Measurements from ENCODE around the gene MYOCD.

MYOCD gene

GRCh38 chr17:12641084-12641483 is 24.6 kb upstream of the MYOCD start:
- no peak for DNase-seq (ENCODE audit: low spot score)

- DNase-seq (ENCODE audit: low spot score): no peak
These were observed 23.7 kb upstream of the MYOCD start for GRCh38 chr17:12642034-12642433.

DNA sequence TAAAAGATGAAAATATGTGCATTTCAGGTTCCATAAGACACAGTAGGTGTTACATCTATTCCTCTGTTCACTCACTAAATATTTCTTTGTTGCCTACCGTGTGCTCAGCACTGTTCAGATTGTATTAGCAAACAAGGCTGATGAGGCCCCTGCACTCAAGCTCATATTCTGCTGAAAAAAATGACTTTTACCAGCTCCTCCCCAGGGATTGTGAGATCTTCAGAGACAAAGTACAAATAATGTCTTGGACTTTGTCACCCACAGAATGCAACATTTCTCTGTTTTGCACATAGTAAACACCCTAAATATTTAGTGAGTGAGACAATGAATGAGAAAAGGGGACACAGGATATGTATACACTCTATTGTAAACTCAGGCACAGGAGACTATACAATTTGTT is 21.9 kb upstream of the MYOCD start:
- DNase-seq (ENCODE audit: low spot score): no peak

GRCh38 chr17:12644623-12645022 is 21.1 kb upstream of the MYOCD start:
- no peak for DNase-seq (ENCODE audit: low spot score)

DNA sequence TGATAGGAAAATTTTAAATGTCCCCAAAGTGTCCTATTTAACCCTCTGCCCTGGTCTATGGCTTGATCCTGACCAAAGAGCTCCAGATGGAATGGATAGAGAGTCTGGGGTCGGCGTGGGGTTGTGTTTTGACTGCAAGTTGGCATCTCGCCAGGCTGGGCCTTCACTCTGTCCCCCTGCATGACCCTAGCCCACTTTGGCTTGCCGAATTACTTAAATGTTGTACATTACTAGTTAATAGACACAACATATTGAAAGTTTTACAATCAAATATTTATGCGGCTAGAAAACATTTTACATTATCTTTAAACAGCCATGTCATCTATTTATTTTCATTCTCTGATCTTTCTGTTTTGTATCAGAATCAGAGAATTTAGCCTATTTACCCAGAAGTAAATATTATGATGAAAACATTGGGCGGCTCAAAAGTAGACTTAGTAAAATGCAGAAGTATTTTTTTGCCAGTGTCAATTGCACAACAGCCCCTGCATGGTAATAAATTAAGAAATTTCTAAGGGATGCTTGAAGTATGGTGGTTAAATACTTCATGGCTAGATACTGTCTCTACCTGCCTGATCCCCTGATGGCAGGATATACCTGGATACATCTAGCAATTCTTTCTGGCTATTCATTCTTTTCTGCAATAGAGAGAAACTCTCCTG is 18.8 kb upstream of the MYOCD start:
- no peak for DNase-seq (ENCODE audit: low spot score)

DNA sequence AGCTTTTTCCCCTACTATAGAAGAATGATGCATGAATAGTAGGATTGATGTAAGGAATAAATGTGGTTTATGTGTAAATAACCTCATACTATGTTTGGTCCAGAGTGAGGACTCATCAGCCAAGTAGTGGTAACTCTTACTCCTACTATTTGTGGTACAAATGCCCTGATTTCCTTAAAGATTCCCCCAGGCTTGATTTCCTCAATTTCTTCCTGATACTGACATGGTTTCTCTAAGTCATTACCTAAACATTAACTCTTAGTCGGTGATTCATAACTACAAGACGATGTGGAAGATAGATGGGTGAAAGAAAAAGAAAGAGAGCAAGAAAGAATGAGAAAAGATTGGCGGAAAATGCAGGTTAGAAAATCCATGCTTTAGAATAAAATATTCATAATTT is 17.2 kb upstream of the MYOCD start:
- DNase-seq (ENCODE audit: low spot score): no peak

- DNase-seq (ENCODE audit: low spot score): no peak
These were observed 9.8 kb upstream of the MYOCD start for GRCh38 chr17:12655936-12656335.

DNA sequence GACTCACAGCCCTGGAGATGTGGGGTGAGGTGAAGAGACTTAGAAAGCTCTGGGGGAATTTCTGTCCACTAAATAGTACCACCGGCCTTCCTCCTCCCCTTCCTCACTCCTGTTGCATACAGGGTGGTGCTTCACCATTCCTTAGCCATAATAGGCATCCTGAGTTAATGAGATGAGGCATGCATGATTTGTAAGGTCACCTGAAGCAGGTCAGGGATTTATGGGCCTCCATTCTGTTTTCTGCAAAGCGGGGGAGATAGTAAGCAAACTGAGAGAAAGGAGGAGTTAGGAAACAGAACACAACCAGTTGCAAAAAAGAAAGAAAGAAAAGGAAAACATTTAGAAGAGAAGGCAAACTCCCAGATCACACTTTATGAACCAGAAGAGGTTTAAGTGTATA is 9.3 kb upstream of the MYOCD start:
- no peak for DNase-seq (ENCODE audit: low spot score)

DNA sequence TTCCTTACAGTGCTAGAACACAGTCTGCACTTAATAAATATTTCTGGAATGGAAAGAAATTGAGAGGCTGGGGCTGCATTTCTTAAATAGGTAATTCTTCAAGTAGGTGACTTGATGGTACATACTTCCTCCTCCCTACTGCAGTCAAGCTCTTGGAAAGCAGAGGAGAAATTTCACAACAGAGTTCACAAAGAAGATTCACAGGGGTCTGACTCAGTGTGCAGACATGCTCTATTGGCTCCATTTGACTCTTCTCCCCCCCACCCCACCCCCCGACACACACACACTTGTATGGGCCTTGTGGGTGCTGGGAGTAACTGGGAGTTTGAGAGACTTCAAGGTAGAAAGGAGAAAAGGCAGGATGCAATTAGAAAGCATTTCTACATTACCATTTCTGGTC is 6.2 kb upstream of the MYOCD start:
- DNase-seq (ENCODE audit: low spot score): no peak

- DNase-seq (ENCODE audit: low spot score): no peak
These were observed 1.4 kb upstream of the MYOCD start for GRCh38 chr17:12664252-12664651.

GRCh38 chr17:12664894-12665262 is 812 bp upstream of the MYOCD start:
- DNase-seq (ENCODE audit: low spot score): no peak

GRCh38 chr17:12666718-12667117 is 1.0 kb downstream of the MYOCD start:
- DNase-seq (ENCODE audit: low spot score): no peak

DNA sequence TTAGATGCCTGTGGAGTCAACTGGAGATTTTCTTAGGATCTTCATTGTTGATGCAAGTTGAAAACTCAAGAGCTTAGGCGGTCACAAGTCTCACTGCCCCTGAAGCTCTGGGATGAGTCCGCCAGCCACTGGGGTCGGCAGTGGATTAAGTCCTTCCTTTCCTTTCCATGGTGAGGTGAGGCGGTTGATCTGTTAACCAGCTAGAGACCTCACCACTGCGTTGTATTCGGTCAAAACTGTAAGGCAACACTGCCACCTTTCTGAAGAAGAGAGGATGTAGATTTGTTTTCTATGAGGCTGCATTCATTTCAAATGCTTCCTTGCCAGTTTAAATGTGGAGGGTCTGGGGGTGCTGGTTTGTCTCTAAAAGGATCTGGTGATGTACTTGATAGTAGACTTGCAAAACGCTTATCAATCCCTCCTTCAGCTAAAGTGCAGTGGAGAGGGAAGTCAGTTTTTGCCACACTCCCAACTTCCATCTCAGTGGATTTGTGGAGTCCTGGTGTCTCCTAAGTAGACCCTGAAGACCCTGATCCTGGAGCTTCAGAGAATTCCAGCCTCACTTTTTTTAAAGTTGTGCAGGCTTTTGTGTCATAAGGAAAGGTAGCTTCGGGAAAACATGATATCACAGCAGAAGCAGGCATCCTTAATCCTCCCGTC is 1.7 kb downstream of the MYOCD start:
- no peak for DNase-seq (ENCODE audit: low spot score)

- DNase-seq (ENCODE audit: low spot score): no peak
These were observed 6.2 kb downstream of the MYOCD start for GRCh38 chr17:12671906-12672305.

DNA sequence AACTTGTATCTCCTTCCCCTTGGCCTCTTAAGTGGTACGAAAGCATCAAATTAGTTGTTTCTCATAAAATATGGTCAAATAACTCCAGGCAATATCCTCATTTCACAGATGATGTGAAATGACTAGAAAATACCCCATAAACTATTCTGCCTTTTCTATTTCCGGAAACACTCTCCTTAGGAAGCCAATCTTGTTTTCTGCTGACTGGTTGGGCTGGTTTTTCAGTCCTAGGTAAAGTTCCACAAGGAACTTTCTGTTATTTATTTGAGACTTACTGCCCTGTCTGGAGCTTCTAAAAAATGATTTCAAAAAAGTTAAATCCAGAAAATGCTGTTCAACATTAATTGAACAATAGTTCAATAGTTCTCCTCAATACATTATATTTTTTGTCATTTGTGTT is 7.3 kb downstream of the MYOCD start:
- no peak for DNase-seq (ENCODE audit: low spot score)

- no peak for DNase-seq (ENCODE audit: low spot score)
These were observed 8.1 kb downstream of the MYOCD start for GRCh38 chr17:12673788-12674187.

DNA sequence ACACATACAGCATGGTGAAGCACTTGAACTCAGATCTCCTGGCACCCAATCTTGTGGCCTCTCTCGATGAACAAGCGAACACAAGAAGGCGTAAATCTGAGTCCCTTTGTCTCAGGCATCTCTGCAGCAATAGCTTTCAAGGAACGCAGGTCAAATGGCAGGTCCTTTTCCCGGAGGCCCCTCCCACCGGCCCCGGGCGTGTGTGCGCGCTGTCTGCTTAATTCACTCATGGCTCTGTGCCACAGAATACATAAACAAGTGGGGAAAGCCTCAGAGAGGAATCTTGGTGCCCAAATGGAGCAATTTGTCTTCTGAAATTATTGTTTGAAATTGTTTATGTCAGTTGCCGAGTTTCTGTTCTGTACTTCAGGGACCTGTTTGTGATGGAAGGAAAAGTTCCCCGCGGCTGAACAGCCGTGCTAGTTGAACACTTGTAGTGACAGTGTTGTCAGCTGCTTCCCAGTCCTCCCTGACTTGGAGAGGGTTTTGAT is 14.8 kb downstream of the MYOCD start:
- no peak for DNase-seq (ENCODE audit: low spot score)

- DNase-seq (ENCODE audit: low spot score): no peak
These were observed 15.3 kb downstream of the MYOCD start for GRCh38 chr17:12680993-12681392.

DNA sequence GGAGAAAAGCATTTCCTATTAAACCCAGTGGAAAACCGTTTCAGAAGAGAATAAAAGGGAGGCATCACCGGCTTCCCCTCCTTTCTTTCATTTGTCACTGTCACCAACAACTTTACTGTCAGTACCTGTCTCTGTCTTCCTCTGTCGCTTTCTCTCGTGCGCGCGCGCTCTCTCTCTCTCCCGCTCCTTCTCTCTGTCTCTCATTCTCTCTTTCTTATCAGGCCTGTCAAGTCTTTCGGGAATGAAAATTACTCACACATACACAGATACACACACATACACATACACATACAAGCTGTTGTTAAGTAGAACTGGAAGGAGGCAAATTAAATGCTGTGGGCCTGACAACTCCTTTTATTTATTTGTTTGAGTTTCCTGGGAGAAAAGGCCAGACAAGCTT is 17.6 kb downstream of the MYOCD start:
- no peak for DNase-seq (ENCODE audit: low spot score)

DNA sequence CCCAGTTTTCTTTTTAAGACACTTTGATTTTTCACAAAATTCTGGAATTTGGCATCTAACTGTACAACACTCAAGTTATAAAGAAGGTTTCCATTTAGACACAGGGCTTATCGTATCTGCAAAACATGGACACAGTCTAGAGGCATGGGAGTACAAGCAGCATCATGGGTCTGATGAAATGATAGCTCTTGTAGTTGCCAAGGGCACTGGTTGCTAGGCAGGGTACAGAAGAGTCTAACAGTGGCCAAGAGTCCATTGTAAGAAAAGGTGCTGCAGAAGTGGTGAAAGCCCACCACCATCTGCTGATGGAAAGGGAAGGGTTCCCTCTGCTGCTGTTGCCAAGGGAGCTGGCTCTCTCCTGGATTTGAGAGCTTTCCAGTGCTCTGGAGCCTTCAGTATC is 20.8 kb downstream of the MYOCD start:
- DNase-seq (ENCODE audit: low spot score): no peak

DNA sequence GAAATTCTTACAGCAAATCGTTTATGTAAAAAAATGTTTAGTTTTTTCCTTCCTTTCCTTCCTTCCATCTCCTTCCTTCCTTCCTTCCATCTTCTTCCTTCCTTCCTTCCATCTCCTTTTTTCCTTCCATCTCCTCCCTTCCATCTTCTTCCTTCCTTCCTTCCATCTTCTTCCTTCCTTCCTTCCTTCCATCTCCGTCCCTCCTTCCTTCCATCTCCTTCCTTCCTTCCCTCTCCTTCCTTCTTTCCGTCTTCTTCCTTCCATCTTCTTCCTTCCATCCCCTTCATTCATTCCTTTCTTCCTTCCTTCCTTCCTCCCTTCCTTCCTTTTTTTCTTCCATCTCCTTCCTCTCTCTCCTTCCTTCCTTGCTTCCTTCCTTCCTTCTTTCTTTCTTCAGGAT is 22.7 kb downstream of the MYOCD start:
- no peak for DNase-seq (ENCODE audit: low spot score)

- no peak for DNase-seq (ENCODE audit: low spot score)
These were observed 25.5 kb downstream of the MYOCD start for GRCh38 chr17:12691173-12691572.

DNA sequence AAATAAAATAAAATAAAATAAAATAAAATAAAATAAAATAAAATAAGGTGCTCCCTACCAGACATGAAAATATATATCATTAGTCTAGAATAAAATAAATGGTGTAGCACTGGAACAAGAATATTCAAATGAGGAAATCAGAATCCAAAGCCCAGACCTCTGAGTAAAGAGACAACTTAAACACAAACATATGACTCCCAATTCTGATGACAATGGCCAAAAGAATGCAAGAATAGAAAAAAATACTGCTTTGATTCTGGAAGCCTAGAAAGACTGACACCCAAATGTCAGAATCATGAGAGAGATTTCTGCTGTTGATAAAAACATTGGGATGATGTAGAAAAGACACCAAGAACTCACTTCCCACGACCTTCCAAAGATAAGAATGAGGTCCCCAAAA is 27.9 kb downstream of the MYOCD start:
- DNase-seq (ENCODE audit: low spot score): no peak

DNA sequence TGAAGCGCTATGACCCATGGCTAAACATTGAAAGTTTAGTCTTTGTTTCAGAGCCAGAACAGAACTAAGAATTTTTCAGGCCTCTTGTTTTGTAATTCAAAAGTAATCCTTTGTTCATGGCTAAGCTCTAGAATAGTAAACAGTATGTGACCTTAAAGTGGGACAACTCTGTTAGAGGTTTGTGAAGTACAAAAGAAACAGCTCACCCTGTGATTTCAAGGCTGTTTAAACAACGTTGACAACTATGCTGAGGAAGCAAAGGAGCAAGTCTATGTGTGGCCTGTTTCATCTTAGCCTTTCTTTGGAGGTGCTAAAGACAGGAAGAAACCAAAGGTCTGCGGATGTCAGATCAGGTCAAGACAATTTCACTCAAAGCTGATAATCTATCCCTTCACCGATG is 40.4 kb downstream of the MYOCD start:
- no peak for DNase-seq (ENCODE audit: low spot score)

Data from hematopoietic multipotent progenitor cell treated with erythropoietin and hydrocortisone succinate and interleukin-3 and kit ligand, for 15 days (in vitro differentiated cells).